AG09319 (cell line): ENCODE measurements around the gene PRELID3B.

Experiments used
- DNase-seq: peaks from one replicate; pipeline ENCODE4 v3.0.0-alpha.2; 2010; ENCODE audit warnings: low read depth; ENCODE audit errors: extremely low read depth
- TF ChIP-seq, protein P1 (sequence below): IDR thresholded peaks from 2 replicates; pipeline ENCODE4 v1.5.1; 2011; ENCODE audit warnings: low read depth, mild to moderate bottlenecking, inconsistent platforms, low read length, moderate library complexity

The PRELID3B gene

DNA sequence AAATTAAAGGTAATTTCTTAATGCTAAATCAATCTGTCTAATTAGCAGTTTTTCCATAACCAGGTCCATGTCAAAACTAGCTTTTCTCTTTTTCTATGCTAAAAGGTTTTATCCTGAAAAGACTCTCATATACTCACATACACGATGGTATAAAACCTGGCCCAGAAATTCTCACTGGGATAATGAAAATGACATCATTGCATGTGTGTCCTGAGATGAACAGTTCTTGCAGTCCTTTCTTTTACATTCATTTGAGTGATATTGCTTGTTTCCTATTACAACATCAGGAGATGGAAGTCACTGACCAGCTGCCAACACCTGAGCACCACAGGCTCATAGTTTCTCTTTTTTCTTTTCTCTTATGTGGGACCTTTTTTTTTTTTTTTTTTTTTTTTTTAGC is 7.9 kb upstream of the PRELID3B start:
- TF ChIP-seq, protein P1, sequence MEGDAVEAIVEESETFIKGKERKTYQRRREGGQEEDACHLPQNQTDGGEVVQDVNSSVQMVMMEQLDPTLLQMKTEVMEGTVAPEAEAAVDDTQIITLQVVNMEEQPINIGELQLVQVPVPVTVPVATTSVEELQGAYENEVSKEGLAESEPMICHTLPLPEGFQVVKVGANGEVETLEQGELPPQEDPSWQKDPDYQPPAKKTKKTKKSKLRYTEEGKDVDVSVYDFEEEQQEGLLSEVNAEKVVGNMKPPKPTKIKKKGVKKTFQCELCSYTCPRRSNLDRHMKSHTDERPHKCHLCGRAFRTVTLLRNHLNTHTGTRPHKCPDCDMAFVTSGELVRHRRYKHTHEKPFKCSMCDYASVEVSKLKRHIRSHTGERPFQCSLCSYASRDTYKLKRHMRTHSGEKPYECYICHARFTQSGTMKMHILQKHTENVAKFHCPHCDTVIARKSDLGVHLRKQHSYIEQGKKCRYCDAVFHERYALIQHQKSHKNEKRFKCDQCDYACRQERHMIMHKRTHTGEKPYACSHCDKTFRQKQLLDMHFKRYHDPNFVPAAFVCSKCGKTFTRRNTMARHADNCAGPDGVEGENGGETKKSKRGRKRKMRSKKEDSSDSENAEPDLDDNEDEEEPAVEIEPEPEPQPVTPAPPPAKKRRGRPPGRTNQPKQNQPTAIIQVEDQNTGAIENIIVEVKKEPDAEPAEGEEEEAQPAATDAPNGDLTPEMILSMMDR = no peak
- no peak for DNase-seq

GRCh38 chr20:59048681-59049030 is 6.1 kb upstream of the PRELID3B start:
- no peak for DNase-seq
- TF ChIP-seq, protein P1 = no peak

- TF ChIP-seq, protein P1 = no peak
- no peak for DNase-seq
These were observed 5.5 kb upstream of the PRELID3B start for GRCh38 chr20:59047938-59048680.

GRCh38 chr20:59046862-59047261 is 4.3 kb upstream of the PRELID3B start:
- DNase-seq = no peak
- TF ChIP-seq, protein P1 = no peak

- TF ChIP-seq, protein P1 = no peak
- DNase-seq = no peak
These were observed 2.2 kb upstream of the PRELID3B start for GRCh38 chr20:59044796-59045195.

DNA sequence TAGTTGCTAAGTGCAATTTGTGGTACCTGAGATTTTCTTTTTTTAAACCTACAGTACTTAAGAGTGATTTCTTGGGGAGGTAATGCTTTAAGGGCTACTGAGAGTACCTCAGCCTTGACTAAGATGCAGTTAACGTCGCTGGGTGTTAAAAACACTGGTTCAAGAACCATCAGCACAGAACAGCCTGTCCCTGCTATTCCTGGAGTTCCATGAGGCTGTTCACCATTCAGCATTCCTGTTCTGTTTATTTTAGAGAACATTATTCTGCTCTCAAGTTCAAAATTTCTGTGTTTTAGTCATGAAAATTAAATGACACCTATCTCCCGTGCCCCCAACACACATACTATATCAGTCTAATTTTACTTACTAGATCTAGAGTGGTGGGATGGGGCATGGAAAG is 1.7 kb upstream of the PRELID3B start:
- TF ChIP-seq, protein P1 = no peak
- DNase-seq = no peak

DNA sequence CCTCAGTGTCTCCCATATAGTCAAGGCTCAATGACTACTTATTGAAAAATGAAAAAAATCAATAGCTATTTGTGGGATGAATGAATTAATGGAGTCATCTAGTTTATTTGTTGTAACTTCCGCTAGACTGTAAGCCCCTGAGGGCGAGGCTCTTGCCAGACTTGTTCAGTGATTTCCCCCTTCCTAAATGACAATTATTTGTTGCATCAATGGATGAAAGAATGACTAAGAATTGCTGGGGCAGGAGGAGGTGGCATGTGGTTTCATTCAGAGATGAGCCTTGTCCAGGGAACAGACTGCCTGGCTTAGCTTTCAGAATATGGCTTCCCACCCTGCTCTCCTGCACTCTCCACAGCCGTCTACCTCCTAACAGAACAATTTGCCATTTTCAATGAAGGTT is 1.1 kb upstream of the PRELID3B start:
- TF ChIP-seq, protein P1 = no peak
- no peak for DNase-seq
